K562 (cell line): ENCODE results near the gene LAMTOR4. TPM values are rescaled to one million over a fixed set of nuclear protein-coding genes. Genes with fewer than 3 reads are reported as not detected.

ENCODE experiments used
- ARNT ChIP-seq, 2 experiments: fragments of 450-650 bp; IDR thresholded peaks; 2 replicates each; pipeline ENCODE4 v1.6.1; 2016; ENCODE audit warnings: mild to moderate bottlenecking in 1 of 2
- E2F3 ChIP-seq: fragments of 250-450 bp; sonication (Bioruptor Pico); IDR thresholded peaks from 2 replicates; pipeline ENCODE4 v1.4.0; 2020; ENCODE audit warnings: mild to moderate bottlenecking
- EP300 ChIP-seq: IDR thresholded peaks from 2 replicates; pipeline ENCODE4 v1.6.1; 2012; ENCODE audit warnings: low read length, improper control_type of control experiment
- ERF ChIP-seq: fragments of 450-650 bp; formaldehyde crosslinking; IDR thresholded peaks from 2 replicates; pipeline ENCODE4 v1.4.0; 2020; ENCODE audit warnings: mild to moderate bottlenecking, mixed read lengths
- LCOR ChIP-seq: sonication (generic); formaldehyde crosslinking; IDR thresholded peaks from 2 replicates; pipeline ENCODE4 v1.8.0; 2022; ENCODE audit warnings: mild to moderate bottlenecking, missing genetic modification reagents
- MAFK ChIP-seq: IDR thresholded peaks from 2 replicates; pipeline ENCODE4 v1.6.1; 2011; ENCODE audit warnings: low read length, improper control_type of control experiment
- NR2C1 ChIP-seq, 2 experiments: fragments of 450-650 bp; IDR thresholded peaks; 2 replicates each; pipeline ENCODE4 v1.6.1; 2017; ENCODE audit warnings: mild to moderate bottlenecking in 2 of 2, antibody characterized with exemption in 1 of 2, inconsistent platforms in 1 of 2, missing compliant biosample characterization in 1 of 2, missing genetic modification characterization in 1 of 2
- RBFOX2 ChIP-seq: fragments of 200-400 bp; formaldehyde crosslinking; IDR thresholded peaks from 2 replicates; pipeline ENCODE4 v1.6.1; 2017; ENCODE audit warnings: low read depth, mild to moderate bottlenecking, low read length, moderate library complexity
- RFX1 ChIP-seq: fragments of 450-650 bp; IDR thresholded peaks from 2 replicates; pipeline ENCODE4 v1.6.1; 2016; ENCODE audit warnings: mild to moderate bottlenecking, moderate library complexity
- TAF9B ChIP-seq: fragments of 450-650 bp; IDR thresholded peaks from 2 replicates; pipeline ENCODE4 v1.6.1; 2018; ENCODE audit warnings: mild to moderate bottlenecking; ENCODE audit not compliant: partially characterized antibody
- U2AF1 ChIP-seq: fragments of 200-400 bp; formaldehyde crosslinking; optimal IDR thresholded peaks from 2 replicates; pipeline ENCODE3; 2017; ENCODE audit warnings: mild to moderate bottlenecking, low read depth, low read length, moderate library complexity
- ZNF12 ChIP-seq: sonication (generic); formaldehyde crosslinking; IDR thresholded peaks from 2 replicates; pipeline ENCODE4 v1.4.0; 2020; ENCODE audit warnings: mild to moderate bottlenecking, missing genetic modification reagents
- ZNF239 ChIP-seq: fragments of 250-450 bp; sonication (Bioruptor Pico); IDR thresholded peaks from 2 replicates; pipeline ENCODE4 v1.4.0; 2020; ENCODE audit warnings: mild to moderate bottlenecking
- ZNF695 ChIP-seq: fragments of 450-650 bp; formaldehyde crosslinking; IDR thresholded peaks from 2 replicates; pipeline ENCODE4 v1.4.0; 2020; ENCODE audit warnings: mild to moderate bottlenecking, moderate library complexity
- ZNF766 ChIP-seq: fragments of 200-800 bp; sonication (Bioruptor generic); conservative IDR thresholded peaks from 2 replicates; pipeline ENCODE4 v1.6.1; 2016; ENCODE audit warnings: missing genetic modification characterization, missing compliant biosample characterization
- polyA plus RNA-seq, 8 experiments: library from polyadenylated mRNA; depleted of rRNA in 4 of 8; stranded (reverse) in 5 of 8; unstranded in 3 of 8; fragments of >200 nt; fragmentation: Nextera tagmentation in 2 of 8; fragmentation: Illumina TruSeq in 1 of 8; extraction: Ambion mirVana in 2 of 8; extraction: Trizol in 1 of 8; gene quantifications; 2 replicates each; pipeline versions ENCODE4 v1.2.1 to v1.2.3, GENCODE V29; 2011 to 2014; ENCODE audit warnings: inconsistent platforms in 1 of 8, missing spikeins in 1 of 8
- total RNA-seq, 7 experiments: library from RNA; depleted of rRNA in 6 of 7; stranded (reverse); fragments of >200 nt in 6 of 7; fragmentation: Illumina TruSeq in 2 of 7; extraction: Trizol in 2 of 7; gene quantifications; 2 replicates each; pipeline versions ENCODE4 v1.2.1 to v1.2.3, GENCODE V29; 2011 to 2021; ENCODE audit warnings: low replicate concordance in 1 of 7
- TF ChIP-seq, protein P1 (sequence below): sonication (generic); formaldehyde crosslinking; IDR thresholded peaks from 2 replicates; pipeline ENCODE4 v1.8.1; 2022; ENCODE audit warnings: missing genetic modification reagents
- TF ChIP-seq, protein P2 (sequence below): fragments of 200-800 bp; sonication (Bioruptor generic); IDR thresholded peaks from 2 replicates; pipeline ENCODE4 v1.6.1; 2017; ENCODE audit warnings: missing genetic modification characterization, missing compliant biosample characterization
- TF ChIP-seq, protein P3 (sequence below), 2 experiments: fragments of 450-650 bp; IDR thresholded peaks; 2 replicates each; pipeline ENCODE4 v1.6.1; 2018; ENCODE audit warnings: mild to moderate bottlenecking in 2 of 2, low read depth in 1 of 2; ENCODE audit not compliant: partially characterized antibody in 2 of 2

The LAMTOR4 gene
- total and polyA plus RNA-seq, 9 of the 15 experiments (the other 6 are each of a cell fraction or from before 2014, with no cell fraction given) = 79.6 to 314 (median 195) TPM

DNA sequence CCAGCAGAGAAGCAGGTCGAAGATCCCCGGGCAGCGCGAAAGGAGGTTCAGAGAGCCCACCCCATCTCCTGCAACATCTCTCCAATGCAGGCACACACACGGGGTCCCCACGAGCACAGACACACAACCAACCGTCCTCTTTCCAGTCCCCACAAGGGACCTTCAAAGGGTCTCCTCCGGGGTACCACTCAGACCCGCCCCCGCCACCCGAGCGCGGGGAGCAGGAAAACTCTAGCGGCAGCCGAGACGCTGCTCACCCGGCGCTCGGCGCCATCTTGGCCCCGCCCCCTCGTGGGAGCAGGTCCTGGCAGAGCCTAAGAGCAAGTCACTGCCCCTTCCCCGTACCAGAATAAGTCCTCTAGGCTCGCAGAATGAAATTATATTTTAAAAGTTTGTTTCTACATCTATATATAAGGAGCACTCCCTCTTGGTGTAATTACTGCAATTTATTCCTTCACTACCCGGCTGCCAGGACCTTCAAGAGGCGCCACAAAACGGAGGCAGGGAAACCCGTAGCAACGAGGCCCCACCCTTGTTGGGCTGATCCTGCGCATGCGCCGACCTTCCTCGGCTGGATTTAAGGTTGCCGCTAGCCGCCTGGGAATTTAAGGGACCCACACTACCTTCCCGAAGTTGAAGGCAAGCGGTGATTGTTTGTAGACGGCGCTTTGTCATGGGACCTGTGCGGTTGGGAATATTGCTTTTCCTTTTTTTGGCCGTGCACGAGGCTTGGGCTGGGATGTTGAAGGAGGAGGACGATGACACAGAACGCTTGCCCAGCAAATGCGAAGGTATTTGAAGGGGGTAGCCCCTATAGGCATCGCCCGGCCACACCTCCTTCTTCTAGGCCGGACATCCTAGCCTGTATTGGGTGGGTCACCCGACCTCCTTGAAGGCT is 29.4 kb upstream of the LAMTOR4 start, which contains the start of the genes CNPY4 and TAF6 (continued):
- TF ChIP-seq ZNF766 (CRISPR knock-in tag) = peak; percentile 81; the same call in 1 of the 2 replicates
- TF ChIP-seq TAF9B = peak; percentile 100
- peak; percentile 89 for TF ChIP-seq ERF (CRISPR knock-in tag)
- peak; percentile 73 for TF ChIP-seq RBFOX2
- TF ChIP-seq E2F3 (CRISPR knock-in tag) = 0 out of 2 replicates have a peak, but pooled peaks have one; percentile 26
- peak; percentile 45; the same call in 1 of the 2 replicates for TF ChIP-seq NR2C1 (IDR thresholded peaks at IDR 0.05)
- 0 out of 2 replicates have a peak, but pooled peaks have one; percentile 22 for TF ChIP-seq NR2C1 (tag; IDR thresholded peaks at IDR 0.05)
- TF ChIP-seq EP300 = no peak; the same call in 1 of the 2 replicates
- no peak for TF ChIP-seq U2AF1
- TF ChIP-seq, protein P1, sequence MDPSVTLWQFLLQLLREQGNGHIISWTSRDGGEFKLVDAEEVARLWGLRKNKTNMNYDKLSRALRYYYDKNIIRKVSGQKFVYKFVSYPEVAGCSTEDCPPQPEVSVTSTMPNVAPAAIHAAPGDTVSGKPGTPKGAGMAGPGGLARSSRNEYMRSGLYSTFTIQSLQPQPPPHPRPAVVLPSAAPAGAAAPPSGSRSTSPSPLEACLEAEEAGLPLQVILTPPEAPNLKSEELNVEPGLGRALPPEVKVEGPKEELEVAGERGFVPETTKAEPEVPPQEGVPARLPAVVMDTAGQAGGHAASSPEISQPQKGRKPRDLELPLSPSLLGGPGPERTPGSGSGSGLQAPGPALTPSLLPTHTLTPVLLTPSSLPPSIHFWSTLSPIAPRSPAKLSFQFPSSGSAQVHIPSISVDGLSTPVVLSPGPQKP (CRISPR knock-in tag) = no peak
- TF ChIP-seq RFX1 = peak; percentile 99
- TF ChIP-seq, protein P2, sequence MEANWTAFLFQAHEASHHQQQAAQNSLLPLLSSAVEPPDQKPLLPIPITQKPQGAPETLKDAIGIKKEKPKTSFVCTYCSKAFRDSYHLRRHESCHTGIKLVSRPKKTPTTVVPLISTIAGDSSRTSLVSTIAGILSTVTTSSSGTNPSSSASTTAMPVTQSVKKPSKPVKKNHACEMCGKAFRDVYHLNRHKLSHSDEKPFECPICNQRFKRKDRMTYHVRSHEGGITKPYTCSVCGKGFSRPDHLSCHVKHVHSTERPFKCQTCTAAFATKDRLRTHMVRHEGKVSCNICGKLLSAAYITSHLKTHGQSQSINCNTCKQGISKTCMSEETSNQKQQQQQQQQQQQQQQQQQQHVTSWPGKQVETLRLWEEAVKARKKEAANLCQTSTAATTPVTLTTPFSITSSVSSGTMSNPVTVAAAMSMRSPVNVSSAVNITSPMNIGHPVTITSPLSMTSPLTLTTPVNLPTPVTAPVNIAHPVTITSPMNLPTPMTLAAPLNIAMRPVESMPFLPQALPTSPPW (CRISPR knock-in tag) = peak; percentile 95
- TF ChIP-seq, protein P3, sequence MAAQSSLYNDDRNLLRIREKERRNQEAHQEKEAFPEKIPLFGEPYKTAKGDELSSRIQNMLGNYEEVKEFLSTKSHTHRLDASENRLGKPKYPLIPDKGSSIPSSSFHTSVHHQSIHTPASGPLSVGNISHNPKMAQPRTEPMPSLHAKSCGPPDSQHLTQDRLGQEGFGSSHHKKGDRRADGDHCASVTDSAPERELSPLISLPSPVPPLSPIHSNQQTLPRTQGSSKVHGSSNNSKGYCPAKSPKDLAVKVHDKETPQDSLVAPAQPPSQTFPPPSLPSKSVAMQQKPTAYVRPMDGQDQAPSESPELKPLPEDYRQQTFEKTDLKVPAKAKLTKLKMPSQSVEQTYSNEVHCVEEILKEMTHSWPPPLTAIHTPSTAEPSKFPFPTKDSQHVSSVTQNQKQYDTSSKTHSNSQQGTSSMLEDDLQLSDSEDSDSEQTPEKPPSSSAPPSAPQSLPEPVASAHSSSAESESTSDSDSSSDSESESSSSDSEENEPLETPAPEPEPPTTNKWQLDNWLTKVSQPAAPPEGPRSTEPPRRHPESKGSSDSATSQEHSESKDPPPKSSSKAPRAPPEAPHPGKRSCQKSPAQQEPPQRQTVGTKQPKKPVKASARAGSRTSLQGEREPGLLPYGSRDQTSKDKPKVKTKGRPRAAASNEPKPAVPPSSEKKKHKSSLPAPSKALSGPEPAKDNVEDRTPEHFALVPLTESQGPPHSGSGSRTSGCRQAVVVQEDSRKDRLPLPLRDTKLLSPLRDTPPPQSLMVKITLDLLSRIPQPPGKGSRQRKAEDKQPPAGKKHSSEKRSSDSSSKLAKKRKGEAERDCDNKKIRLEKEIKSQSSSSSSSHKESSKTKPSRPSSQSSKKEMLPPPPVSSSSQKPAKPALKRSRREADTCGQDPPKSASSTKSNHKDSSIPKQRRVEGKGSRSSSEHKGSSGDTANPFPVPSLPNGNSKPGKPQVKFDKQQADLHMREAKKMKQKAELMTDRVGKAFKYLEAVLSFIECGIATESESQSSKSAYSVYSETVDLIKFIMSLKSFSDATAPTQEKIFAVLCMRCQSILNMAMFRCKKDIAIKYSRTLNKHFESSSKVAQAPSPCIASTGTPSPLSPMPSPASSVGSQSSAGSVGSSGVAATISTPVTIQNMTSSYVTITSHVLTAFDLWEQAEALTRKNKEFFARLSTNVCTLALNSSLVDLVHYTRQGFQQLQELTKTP (IDR thresholded peaks at IDR 0.05; ENCODE audit: low read depth in 1 of 2, partially characterized antibody in 2 of 2) = peak; percentile 51 to 98
- TF ChIP-seq ZNF12 (CRISPR knock-in tag) = 0 out of 2 replicates have a peak, but pooled peaks have one; percentile 10
- peak; percentile 71 for TF ChIP-seq LCOR (CRISPR knock-in tag)
- TF ChIP-seq ZNF695 (CRISPR knock-in tag) = peak; percentile 65; the same call in 1 of the 2 replicates
- TF ChIP-seq ARNT (IDR thresholded peaks at IDR 0.05) = peak; percentile 22 to 98; a peak in 3 of 4 replicates
- peak; percentile 24; the same call in 1 of the 2 replicates for TF ChIP-seq MAFK
- TF ChIP-seq ZNF239 (CRISPR knock-in tag) = peak; percentile 31; the same call in 1 of the 2 replicates
